ENCODE data around the gene SHC1.

SHC1 gene

GRCh38 chr1:154954541-154954940 is 16.0 kb downstream of the SHC1 start:
- DNase-seq, result no peak

- no peak for DNase-seq
Measured at GRCh38 chr1:154953611-154954038, 16.9 kb downstream of the SHC1 start.

- DNase-seq, result no peak
Measured at GRCh38 chr1:154952664-154953063, 17.9 kb downstream of the SHC1 start.

- DNase-seq, result no peak
Measured at GRCh38 chr1:154951901-154952657, 18.5 kb downstream of the SHC1 start.

GRCh38 chr1:154948079-154948478 is 22.5 kb downstream of the SHC1 start:
- DNase-seq, result no peak

- no peak for DNase-seq
Measured at GRCh38 chr1:154945962-154946850, 24.3 kb downstream of the SHC1 start.

- DNase-seq, result no peak
Measured at GRCh38 chr1:154945160-154945961, 25.2 kb downstream of the SHC1 start.

GRCh38 chr1:154944401-154945159 is 26.0 kb downstream of the SHC1 start:
- DNase-seq, result no peak

- peak; percentile 42 for DNase-seq
Measured at GRCh38 chr1:154943649-154944400, 26.7 kb downstream of the SHC1 start.

- peak; percentile 29 for DNase-seq
Measured at GRCh38 chr1:154941333-154942013, 29.1 kb downstream of the SHC1 start.

GRCh38 chr1:154940651-154941194 is 29.8 kb downstream of the SHC1 start:
- no peak for DNase-seq

- no peak for DNase-seq
Measured at GRCh38 chr1:154940213-154940560, 30.4 kb downstream of the SHC1 start.

- DNase-seq, result peak; percentile 10
Measured at GRCh38 chr1:154938604-154939399, 31.7 kb downstream of the SHC1 start.

- peak; percentile 9 for DNase-seq
Measured at GRCh38 chr1:154937988-154938386, 32.6 kb downstream of the SHC1 start.

GRCh38 chr1:154937085-154937987 is 33.2 kb downstream of the SHC1 start:
- DNase-seq, result peak; percentile 94

GRCh38 chr1:154936555-154937084 is 33.9 kb downstream of the SHC1 start, which contains the start of gene PMVK:
Gene PMVK (minus strand): TSS chr1:154936719. CDS start chr1:154936685, 34 bp downstream.
- peak; percentile 96 for DNase-seq

GRCh38 chr1:154935749-154936554 is 34.6 kb downstream of the SHC1 start:
- DNase-seq, result no peak

Measured in right hindlimb (tissue), 1 donor.